ENCODE measurements around the gene ST6GALNAC4.

ST6GALNAC4 gene

GRCh38 chr9:127930231-127931091, 13.6 kb upstream of the ST6GALNAC4 start, which contains the start of gene PIP5KL1:
PIP5KL1 (minus strand) TSS chr9:127930777; CDS start chr9:127930752, 25 bp downstream.
- peak; percentile 95 for DNase-seq (ENCODE audit: low read depth, low spot score)

- no peak for DNase-seq (ENCODE audit: low read depth, low spot score)
Measured at GRCh38 chr9:127929625-127929979, 12.8 kb upstream of the ST6GALNAC4 start.

GRCh38 chr9:127928676-127929624, 12.1 kb upstream of the ST6GALNAC4 start:
- no peak for DNase-seq (ENCODE audit: low read depth, low spot score)

- no peak for DNase-seq (ENCODE audit: low read depth, low spot score)
Measured at GRCh38 chr9:127927988-127928675, 11.3 kb upstream of the ST6GALNAC4 start.

- no peak for DNase-seq (ENCODE audit: low read depth, low spot score)
Measured at GRCh38 chr9:127927201-127927987, 10.6 kb upstream of the ST6GALNAC4 start.

- DNase-seq (ENCODE audit: low read depth, low spot score) = no peak
Measured at GRCh38 chr9:127926906-127927200, 10.0 kb upstream of the ST6GALNAC4 start.

GRCh38 chr9:127925959-127926905, 9.4 kb upstream of the ST6GALNAC4 start:
- no peak for DNase-seq (ENCODE audit: low read depth, low spot score)

- no peak for DNase-seq (ENCODE audit: low read depth, low spot score)
Measured at GRCh38 chr9:127924736-127925444, 8.0 kb upstream of the ST6GALNAC4 start.

- DNase-seq (ENCODE audit: low read depth, low spot score) = peak; percentile 75
Measured at GRCh38 chr9:127923771-127924170, 6.9 kb upstream of the ST6GALNAC4 start.

- no peak for DNase-seq (ENCODE audit: low read depth, low spot score)
Measured at GRCh38 chr9:127923046-127923445, 6.2 kb upstream of the ST6GALNAC4 start.

- DNase-seq (ENCODE audit: low read depth, low spot score) = peak; percentile 75
Measured at GRCh38 chr9:127921557-127922120, 4.8 kb upstream of the ST6GALNAC4 start.

GRCh38 chr9:127920794-127921193, 4.0 kb upstream of the ST6GALNAC4 start:
- no peak for DNase-seq (ENCODE audit: low read depth, low spot score)

GRCh38 chr9:127919253-127919815, 2.5 kb upstream of the ST6GALNAC4 start:
- DNase-seq (ENCODE audit: low read depth, low spot score) = peak; percentile 98

- no peak for DNase-seq (ENCODE audit: low read depth, low spot score)
Measured at GRCh38 chr9:127918183-127919107, 1.6 kb upstream of the ST6GALNAC4 start.

- DNase-seq (ENCODE audit: low read depth, low spot score) = no peak
Measured at GRCh38 chr9:127917603-127918002, 762 bp upstream of the ST6GALNAC4 start.

GRCh38 chr9:127915801-127916719, 781 bp downstream of the ST6GALNAC4 start:
- no peak for DNase-seq (ENCODE audit: low read depth, low spot score)
